ENCODE results near the gene PPP1R9A.

The PPP1R9A gene

DNA sequence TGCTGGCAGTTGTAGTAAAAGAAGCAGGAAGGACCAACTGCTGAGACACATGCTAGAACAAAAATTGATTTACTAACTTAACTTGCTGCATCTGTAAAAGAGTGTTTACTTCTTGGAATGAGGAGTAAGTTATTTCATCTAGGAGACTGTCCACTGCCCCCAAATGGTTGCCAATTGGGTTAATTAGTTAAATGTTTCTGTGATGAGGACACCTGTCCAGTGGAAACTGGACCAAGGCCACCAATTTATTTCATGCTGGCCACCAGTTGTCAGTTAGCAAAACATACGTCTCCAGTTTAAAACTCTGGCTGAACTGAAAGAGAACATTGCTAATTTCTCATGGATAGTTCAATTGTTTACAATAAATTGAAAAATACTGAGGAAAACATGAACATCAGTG lies 191.7 kb downstream of the PPP1R9A start:
- H3K9ac ChIP-seq (ENCODE audit: low read depth, low read length), result no peak overlapping the region
- H3K4me1 ChIP-seq (ENCODE audit: control insufficient read depth, insufficient read depth, low read length), result peaks cover 8% of the 10 kb centered on the region; the same call in 1 of the 2 replicates
- no peaks in the 10 kb centered on the region for H3K36me3 ChIP-seq (ENCODE audit: control insufficient read depth, insufficient read depth, low read length)
- no peaks in the 10 kb centered on the region for H3K9me3 ChIP-seq (ENCODE audit: control insufficient read depth, insufficient read depth, low read length)
- H3K27me3 ChIP-seq (ENCODE audit: control insufficient read depth, insufficient read depth, low read length), result no peaks in the 10 kb centered on the region
- H3K4me3 ChIP-seq (ENCODE audit: low read depth, low read length), result no peak overlapping the region
- H3K27ac ChIP-seq (ENCODE audit: low read depth, low read length), result no peak overlapping the region

GRCh38 chr7:95101422-95101821 lies 194.0 kb downstream of the PPP1R9A start:
- Histone ChIP-seq H3K36me3 (ENCODE audit: control insufficient read depth, insufficient read depth, low read length) (no peaks in the 10 kb centered on the region), H3K27ac (ENCODE audit: low read depth, low read length) (no peak overlapping the region), H3K4me1 (ENCODE audit: control insufficient read depth, insufficient read depth, low read length) (0 out of 2 replicates have a peak, but pooled peaks cover 9% of the 10 kb centered on the region), H3K4me3 (ENCODE audit: low read depth, low read length) (no peak overlapping the region), H3K9me3 (ENCODE audit: control insufficient read depth, insufficient read depth, low read length) (no peaks in the 10 kb centered on the region), H3K27me3 (ENCODE audit: control insufficient read depth, insufficient read depth, low read length) (no peaks in the 10 kb centered on the region), H3K9ac (ENCODE audit: low read depth, low read length) (no peak overlapping the region)

DNA sequence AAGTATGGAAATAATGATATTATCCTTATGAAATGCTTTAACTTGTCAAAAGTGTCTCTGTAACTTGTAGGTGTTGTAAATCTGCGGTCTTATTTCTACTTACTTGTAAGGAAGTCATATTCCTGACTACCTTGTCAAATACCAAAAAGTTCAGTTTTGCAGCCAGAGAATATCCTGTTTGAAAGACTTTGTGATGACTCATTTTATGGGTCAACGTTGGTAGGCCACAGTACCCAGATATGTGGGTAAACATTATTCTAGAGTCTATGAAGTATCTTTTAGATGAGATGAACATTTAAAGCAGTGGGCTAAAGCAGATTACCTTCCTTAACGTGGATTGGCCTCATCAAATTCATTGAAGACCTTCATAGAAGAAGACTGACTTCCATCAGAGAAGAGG lies 195.3 kb downstream of the PPP1R9A start:
- Histone ChIP-seq H3K9me3 (ENCODE audit: control insufficient read depth, insufficient read depth, low read length) (no peaks in the 10 kb centered on the region), H3K36me3 (ENCODE audit: control insufficient read depth, insufficient read depth, low read length) (no peaks in the 10 kb centered on the region), H3K9ac (ENCODE audit: low read depth, low read length) (no peak overlapping the region), H3K27me3 (ENCODE audit: control insufficient read depth, insufficient read depth, low read length) (no peaks in the 10 kb centered on the region), H3K4me1 (ENCODE audit: control insufficient read depth, insufficient read depth, low read length) (0 out of 2 replicates have a peak, but pooled peaks cover 6% of the 10 kb centered on the region), H3K4me3 (ENCODE audit: low read depth, low read length) (no peak overlapping the region), H3K27ac (ENCODE audit: low read depth, low read length) (no peak overlapping the region)

DNA sequence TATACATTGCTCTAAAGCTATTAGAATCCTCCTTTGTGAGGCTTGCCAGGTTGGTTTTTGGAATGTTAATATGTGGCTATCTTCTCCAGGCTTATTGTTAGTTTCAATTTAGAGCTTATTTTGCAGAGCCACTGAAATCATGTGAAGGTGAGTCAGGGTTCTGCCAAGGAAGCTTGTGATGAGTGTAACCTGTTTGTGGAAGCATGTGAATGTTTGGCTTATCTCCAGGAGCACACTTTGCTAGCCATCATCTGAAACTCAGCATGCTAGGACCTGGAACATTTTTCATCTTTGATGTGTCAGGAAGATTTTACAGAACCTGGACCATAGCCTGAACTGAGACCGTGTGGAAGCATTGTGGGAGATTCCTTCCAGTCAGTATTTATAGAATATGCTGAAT lies 197.3 kb downstream of the PPP1R9A start:
- H3K27ac ChIP-seq (ENCODE audit: low read depth, low read length), result no peak overlapping the region
- H3K9me3 ChIP-seq (ENCODE audit: control insufficient read depth, insufficient read depth, low read length), result no peaks in the 10 kb centered on the region
- 0 out of 2 replicates have a peak, but pooled peaks cover 6% of the 10 kb centered on the region for H3K4me1 ChIP-seq (ENCODE audit: control insufficient read depth, insufficient read depth, low read length)
- H3K27me3 ChIP-seq (ENCODE audit: control insufficient read depth, insufficient read depth, low read length), result no peaks in the 10 kb centered on the region
- H3K36me3 ChIP-seq (ENCODE audit: control insufficient read depth, insufficient read depth, low read length), result no peaks in the 10 kb centered on the region
- no peak overlapping the region for H3K4me3 ChIP-seq (ENCODE audit: low read depth, low read length)
- no peak overlapping the region for H3K9ac ChIP-seq (ENCODE audit: low read depth, low read length)

DNA sequence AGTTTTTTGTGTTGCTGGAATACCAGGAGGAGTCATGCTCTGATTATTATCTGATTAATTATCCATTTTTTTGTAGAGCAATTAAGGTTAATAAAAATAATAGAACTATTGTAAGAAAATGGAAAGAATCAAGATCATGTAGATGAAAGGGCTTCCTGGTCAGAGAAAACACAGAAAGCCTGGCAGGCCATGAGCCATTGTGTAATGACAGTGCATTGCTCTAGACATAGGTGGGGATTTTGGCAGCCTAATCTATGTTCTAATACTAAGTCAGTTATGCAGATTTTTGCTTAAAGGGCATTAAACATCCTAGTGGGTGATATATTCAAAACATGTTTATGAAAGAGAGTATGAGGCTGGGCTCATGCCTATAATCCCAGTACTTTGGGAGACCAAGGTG lies 198.2 kb downstream of the PPP1R9A start:
- no peaks in the 10 kb centered on the region for H3K36me3 ChIP-seq (ENCODE audit: control insufficient read depth, insufficient read depth, low read length)
- H3K4me3 ChIP-seq (ENCODE audit: low read depth, low read length), result no peak overlapping the region
- H3K9me3 ChIP-seq (ENCODE audit: control insufficient read depth, insufficient read depth, low read length), result no peaks in the 10 kb centered on the region
- H3K9ac ChIP-seq (ENCODE audit: low read depth, low read length), result no peak overlapping the region
- H3K27ac ChIP-seq (ENCODE audit: low read depth, low read length), result no peak overlapping the region
- H3K27me3 ChIP-seq (ENCODE audit: control insufficient read depth, insufficient read depth, low read length), result no peaks in the 10 kb centered on the region
- 0 out of 2 replicates have a peak, but pooled peaks cover 6% of the 10 kb centered on the region for H3K4me1 ChIP-seq (ENCODE audit: control insufficient read depth, insufficient read depth, low read length)

DNA sequence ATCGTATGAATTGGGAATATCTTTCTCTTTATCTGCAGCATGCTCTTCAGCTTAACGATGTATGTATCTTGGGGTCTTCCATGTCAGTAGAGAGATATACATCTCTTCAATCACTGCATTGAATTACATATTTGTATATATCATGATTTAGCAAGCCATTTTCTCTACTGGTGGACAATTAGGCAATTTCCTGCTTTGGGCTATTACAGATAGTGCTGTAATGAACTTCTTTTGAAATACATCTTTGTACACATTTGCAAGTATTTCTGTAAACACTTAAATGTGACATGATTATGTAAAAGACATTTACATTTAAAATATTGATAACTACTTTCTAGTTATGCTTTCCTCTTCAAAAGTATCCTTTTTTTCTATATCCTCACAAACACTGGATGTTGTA lies 199.0 kb downstream of the PPP1R9A start:
- no peak overlapping the region for H3K27ac ChIP-seq (ENCODE audit: low read depth, low read length)
- no peaks in the 10 kb centered on the region for H3K27me3 ChIP-seq (ENCODE audit: control insufficient read depth, insufficient read depth, low read length)
- H3K9me3 ChIP-seq (ENCODE audit: control insufficient read depth, insufficient read depth, low read length), result no peaks in the 10 kb centered on the region
- H3K4me1 ChIP-seq (ENCODE audit: control insufficient read depth, insufficient read depth, low read length), result 0 out of 2 replicates have a peak, but pooled peaks cover 6% of the 10 kb centered on the region
- H3K4me3 ChIP-seq (ENCODE audit: low read depth, low read length), result no peak overlapping the region
- H3K36me3 ChIP-seq (ENCODE audit: control insufficient read depth, insufficient read depth, low read length), result no peaks in the 10 kb centered on the region
- no peak overlapping the region for H3K9ac ChIP-seq (ENCODE audit: low read depth, low read length)

- Histone ChIP-seq H3K27ac (ENCODE audit: low read depth, low read length) (no peak overlapping the region), H3K36me3 (ENCODE audit: control insufficient read depth, insufficient read depth, low read length) (no peaks in the 10 kb centered on the region), H3K27me3 (ENCODE audit: control insufficient read depth, insufficient read depth, low read length) (no peaks in the 10 kb centered on the region), H3K4me3 (ENCODE audit: low read depth, low read length) (no peak overlapping the region), H3K4me1 (ENCODE audit: control insufficient read depth, insufficient read depth, low read length) (no peaks in the 10 kb centered on the region), H3K9ac (ENCODE audit: low read depth, low read length) (no peak overlapping the region), H3K9me3 (ENCODE audit: control insufficient read depth, insufficient read depth, low read length) (no peaks in the 10 kb centered on the region)
Measured at GRCh38 chr7:95110707-95111106, 203.3 kb downstream of the PPP1R9A start.

DNA sequence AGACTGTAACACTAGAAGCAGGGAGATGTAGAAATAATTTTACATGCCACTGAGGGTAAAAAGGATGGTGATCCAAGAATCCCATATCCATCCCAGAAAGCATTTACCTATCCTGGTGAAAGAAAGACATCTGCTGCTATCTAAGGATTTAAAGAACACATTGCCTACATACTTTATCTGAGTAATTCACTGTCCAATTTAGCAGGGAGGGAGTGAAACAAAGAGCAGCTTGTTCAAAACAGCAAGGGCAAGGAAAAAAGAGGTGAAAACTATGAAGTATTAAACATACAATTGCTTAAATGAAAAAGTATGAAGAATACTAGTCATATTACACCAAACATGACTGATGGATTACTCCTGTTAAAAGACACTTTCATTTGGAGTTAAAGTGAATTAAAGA lies 206.2 kb downstream of the PPP1R9A start:
- Histone ChIP-seq H3K36me3 (ENCODE audit: control insufficient read depth, insufficient read depth, low read length) (no peaks in the 10 kb centered on the region), H3K9ac (ENCODE audit: low read depth, low read length) (no peak overlapping the region), H3K27ac (ENCODE audit: low read depth, low read length) (no peak overlapping the region), H3K4me3 (ENCODE audit: low read depth, low read length) (no peak overlapping the region), H3K4me1 (ENCODE audit: control insufficient read depth, insufficient read depth, low read length) (no peaks in the 10 kb centered on the region), H3K27me3 (ENCODE audit: control insufficient read depth, insufficient read depth, low read length) (no peaks in the 10 kb centered on the region), H3K9me3 (ENCODE audit: control insufficient read depth, insufficient read depth, low read length) (no peaks in the 10 kb centered on the region)

GRCh38 chr7:95126053-95126709 lies 218.8 kb downstream of the PPP1R9A start:
- H3K27me3 ChIP-seq (ENCODE audit: control insufficient read depth, insufficient read depth, low read length), result no peaks in the 10 kb centered on the region
- H3K4me1 ChIP-seq (ENCODE audit: control insufficient read depth, insufficient read depth, low read length), result no peaks in the 10 kb centered on the region
- no peak overlapping the region for H3K27ac ChIP-seq (ENCODE audit: low read depth, low read length)
- H3K9ac ChIP-seq (ENCODE audit: low read depth, low read length), result no peak overlapping the region
- H3K4me3 ChIP-seq (ENCODE audit: low read depth, low read length), result no peak overlapping the region
- H3K9me3 ChIP-seq (ENCODE audit: control insufficient read depth, insufficient read depth, low read length), result no peaks in the 10 kb centered on the region
- H3K36me3 ChIP-seq (ENCODE audit: control insufficient read depth, insufficient read depth, low read length), result no peaks in the 10 kb centered on the region

- no peak overlapping the region for H3K27ac ChIP-seq (ENCODE audit: low read depth, low read length)
- H3K9ac ChIP-seq (ENCODE audit: low read depth, low read length), result no peak overlapping the region
- no peaks in the 10 kb centered on the region for H3K36me3 ChIP-seq (ENCODE audit: control insufficient read depth, insufficient read depth, low read length)
- no peaks in the 10 kb centered on the region for H3K4me1 ChIP-seq (ENCODE audit: control insufficient read depth, insufficient read depth, low read length)
- no peaks in the 10 kb centered on the region for H3K9me3 ChIP-seq (ENCODE audit: control insufficient read depth, insufficient read depth, low read length)
- H3K27me3 ChIP-seq (ENCODE audit: control insufficient read depth, insufficient read depth, low read length), result no peaks in the 10 kb centered on the region
- no peak overlapping the region for H3K4me3 ChIP-seq (ENCODE audit: low read depth, low read length)
Measured at GRCh38 chr7:95132500-95132899, 225.1 kb downstream of the PPP1R9A start.

- Histone ChIP-seq H3K27ac (ENCODE audit: low read depth, low read length) (no peak overlapping the region), H3K4me3 (ENCODE audit: low read depth, low read length) (no peak overlapping the region), H3K9ac (ENCODE audit: low read depth, low read length) (no peak overlapping the region), H3K4me1 (ENCODE audit: control insufficient read depth, insufficient read depth, low read length) (no peaks in the 10 kb centered on the region), H3K36me3 (ENCODE audit: control insufficient read depth, insufficient read depth, low read length) (no peaks in the 10 kb centered on the region), H3K9me3 (ENCODE audit: control insufficient read depth, insufficient read depth, low read length) (no peaks in the 10 kb centered on the region), H3K27me3 (ENCODE audit: control insufficient read depth, insufficient read depth, low read length) (no peaks in the 10 kb centered on the region)
Measured at GRCh38 chr7:95139922-95140321, 232.5 kb downstream of the PPP1R9A start.

Measured in HUES48 (cell line).